A549 (cell line): Measurements from ENCODE around the gene C2orf78.

ENCODE experiments used
- BCL3 ChIP-seq: fragments of >200 bp; sonication (Bioruptor Twin); formaldehyde crosslinking; IDR thresholded peaks from 3 replicates; pipeline ENCODE4 v1.6.1; 2016
- CEBPB ChIP-seq, 2 experiments: fragments of >200 bp in 1 of 2; sonication (Bioruptor Twin) in 1 of 2; formaldehyde crosslinking in 1 of 2; IDR thresholded peaks; 2 replicates each; pipeline ENCODE4 v1.6.1; 2012 to 2016
- CTCF ChIP-seq: fragments of >200 bp; sonication (Bioruptor Twin); formaldehyde crosslinking; IDR thresholded peaks from 3 replicates; pipeline ENCODE4 v1.5.1; 2016
- EHF ChIP-seq: fragments of 250-450 bp; sonication (Bioruptor Pico); IDR thresholded peaks from 2 replicates; pipeline ENCODE4 v1.5.0; 2020; ENCODE audit warnings: mild to moderate bottlenecking
- EP300 ChIP-seq, 2 experiments: fragments of >200 bp; sonication (Bioruptor Twin); formaldehyde crosslinking; IDR thresholded peaks; 2 replicates in 1 of 2; 3 replicates in 1 of 2; pipeline ENCODE4 v1.6.1; 2016 to 2017
- ESRRA ChIP-seq: fragments of 150-350 bp; IDR thresholded peaks from 2 replicates; pipeline ENCODE4 v1.6.1; 2014; ENCODE audit warnings: mild to moderate bottlenecking, low read length, borderline replicate concordance
- HDAC2 ChIP-seq: fragments of 200-600 bp; sonication (generic); IDR thresholded peaks from 2 replicates; pipeline ENCODE4 v1.6.1; 2016
- HOXA7 ChIP-seq: fragments of 250-450 bp; sonication (Bioruptor Pico); IDR thresholded peaks from 2 replicates; pipeline ENCODE4 v1.5.0; 2020; ENCODE audit warnings: mild to moderate bottlenecking, moderate library complexity
- MAX ChIP-seq: IDR thresholded peaks from 2 replicates; pipeline ENCODE4 v1.6.1; 2012
- POLR2A ChIP-seq: IDR thresholded peaks from 2 replicates; pipeline ENCODE4 v1.6.1; 2012; ENCODE audit warnings: mild to moderate bottlenecking, low read length
- POLR2AphosphoS2 ChIP-seq: conservative IDR thresholded peaks from 2 replicates; pipeline ENCODE4 v1.6.1; 2012; ENCODE audit warnings: low read length, improper control_type of control experiment, inconsistent platforms
- RFX5 ChIP-seq: fragments of 450-650 bp; IDR thresholded peaks from 2 replicates; pipeline ENCODE4 v1.7.1; 2014; ENCODE audit warnings: antibody characterized with exemption, mild to moderate bottlenecking, moderate library complexity
- TF ChIP-seq, protein P1 (sequence below): fragments of 200-600 bp; sonication (generic); IDR thresholded peaks from 2 replicates; pipeline ENCODE4 v1.6.1; 2016; ENCODE audit warnings: antibody characterized with exemption, mild to moderate bottlenecking, moderate library complexity

- no peak for TF ChIP-seq POLR2A
- no peak for TF ChIP-seq BCL3
- TF ChIP-seq POLR2AphosphoS2: no peak
- no peak for TF ChIP-seq ESRRA
- peak; percentile 29; the same call in 1 of the 3 replicates for TF ChIP-seq CTCF
- no peak for TF ChIP-seq HDAC2
- no peak for TF ChIP-seq HOXA7 (CRISPR knock-in tag)
- no peak for TF ChIP-seq EHF (CRISPR knock-in tag)
- TF ChIP-seq, protein P1, sequence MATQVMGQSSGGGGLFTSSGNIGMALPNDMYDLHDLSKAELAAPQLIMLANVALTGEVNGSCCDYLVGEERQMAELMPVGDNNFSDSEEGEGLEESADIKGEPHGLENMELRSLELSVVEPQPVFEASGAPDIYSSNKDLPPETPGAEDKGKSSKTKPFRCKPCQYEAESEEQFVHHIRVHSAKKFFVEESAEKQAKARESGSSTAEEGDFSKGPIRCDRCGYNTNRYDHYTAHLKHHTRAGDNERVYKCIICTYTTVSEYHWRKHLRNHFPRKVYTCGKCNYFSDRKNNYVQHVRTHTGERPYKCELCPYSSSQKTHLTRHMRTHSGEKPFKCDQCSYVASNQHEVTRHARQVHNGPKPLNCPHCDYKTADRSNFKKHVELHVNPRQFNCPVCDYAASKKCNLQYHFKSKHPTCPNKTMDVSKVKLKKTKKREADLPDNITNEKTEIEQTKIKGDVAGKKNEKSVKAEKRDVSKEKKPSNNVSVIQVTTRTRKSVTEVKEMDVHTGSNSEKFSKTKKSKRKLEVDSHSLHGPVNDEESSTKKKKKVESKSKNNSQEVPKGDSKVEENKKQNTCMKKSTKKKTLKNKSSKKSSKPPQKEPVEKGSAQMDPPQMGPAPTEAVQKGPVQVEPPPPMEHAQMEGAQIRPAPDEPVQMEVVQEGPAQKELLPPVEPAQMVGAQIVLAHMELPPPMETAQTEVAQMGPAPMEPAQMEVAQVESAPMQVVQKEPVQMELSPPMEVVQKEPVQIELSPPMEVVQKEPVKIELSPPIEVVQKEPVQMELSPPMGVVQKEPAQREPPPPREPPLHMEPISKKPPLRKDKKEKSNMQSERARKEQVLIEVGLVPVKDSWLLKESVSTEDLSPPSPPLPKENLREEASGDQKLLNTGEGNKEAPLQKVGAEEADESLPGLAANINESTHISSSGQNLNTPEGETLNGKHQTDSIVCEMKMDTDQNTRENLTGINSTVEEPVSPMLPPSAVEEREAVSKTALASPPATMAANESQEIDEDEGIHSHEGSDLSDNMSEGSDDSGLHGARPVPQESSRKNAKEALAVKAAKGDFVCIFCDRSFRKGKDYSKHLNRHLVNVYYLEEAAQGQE: no peak
- TF ChIP-seq CEBPB (IDR thresholded peaks at IDR 0.05): no peak
- TF ChIP-seq EP300 (IDR thresholded peaks at IDR 0.05): no peak
- TF ChIP-seq RFX5: no peak
- TF ChIP-seq MAX: no peak
Measured at GRCh38 chr2:73827018-73827417, 43.0 kb downstream of the C2orf78 start.
